GM21737 (cell line): ENCODE data around the gene SLC25A47.
"Not testable (repeated sequence)": the region's sequence is repeated elsewhere in the genome, so short reads cannot be mapped to it uniquely, and the experiment has no call there.

Experiments
- ATAC-seq: cut with Tn5 transposase; IDR thresholded peaks from one replicate; pipeline ENCODE4 v1.9.1; 2021; ENCODE audit warnings: mild to moderate bottlenecking, moderate library complexity; ENCODE audit not compliant: unreplicated experiment

Gene SLC25A47

GRCh38 chr14:100342826-100343225 is 19.7 kb downstream of the SLC25A47 start:
- not testable (repeated sequence) for ATAC-seq

GRCh38 chr14:100344657-100345056 is 21.5 kb downstream of the SLC25A47 start:
- ATAC-seq: not testable (repeated sequence)

GRCh38 chr14:100345711-100346110 is 22.6 kb downstream of the SLC25A47 start:
- ATAC-seq: no peak

- no peak for ATAC-seq
Observed at GRCh38 chr14:100346306-100347091, 23.4 kb downstream of the SLC25A47 start.

- no peak for ATAC-seq
Observed at GRCh38 chr14:100348253-100348729, 25.2 kb downstream of the SLC25A47 start.

GRCh38 chr14:100348784-100349685 is 25.9 kb downstream of the SLC25A47 start:
- no peak for ATAC-seq

- ATAC-seq: no peak
Observed at GRCh38 chr14:100350276-100350926, 27.3 kb downstream of the SLC25A47 start.

GRCh38 chr14:100350986-100351385 is 27.8 kb downstream of the SLC25A47 start:
- ATAC-seq: no peak

- no peak for ATAC-seq
Observed at GRCh38 chr14:100358396-100358795, 35.3 kb downstream of the SLC25A47 start.

- no peak for ATAC-seq
Observed at GRCh38 chr14:100359111-100359510, 36.0 kb downstream of the SLC25A47 start.

GRCh38 chr14:100359881-100360280 is 36.7 kb downstream of the SLC25A47 start:
- ATAC-seq: no peak

- ATAC-seq: no peak
Observed at GRCh38 chr14:100361626-100362025, 38.5 kb downstream of the SLC25A47 start.

- ATAC-seq: no peak
Observed at GRCh38 chr14:100362311-100362927, 39.3 kb downstream of the SLC25A47 start.

GRCh38 chr14:100363053-100363452 is 39.9 kb downstream of the SLC25A47 start:
- ATAC-seq: no peak

- ATAC-seq: no peak
Observed at GRCh38 chr14:100364403-100364802, 41.3 kb downstream of the SLC25A47 start.

GRCh38 chr14:100365741-100366140 is 42.6 kb downstream of the SLC25A47 start:
- ATAC-seq: no peak

- no peak for ATAC-seq
Observed at GRCh38 chr14:100369019-100369418, 45.9 kb downstream of the SLC25A47 start.

- ATAC-seq: no peak
Observed at GRCh38 chr14:100370003-100370402, 46.9 kb downstream of the SLC25A47 start.

- no peak for ATAC-seq
Observed at GRCh38 chr14:100371773-100372172, 48.6 kb downstream of the SLC25A47 start.

- ATAC-seq: no peak
Observed at GRCh38 chr14:100372357-100373048, 49.4 kb downstream of the SLC25A47 start.
